Endothelial cell of umbilical vein (primary cell): ENCODE results near the gene HPSE2. TPM values are rescaled to one million over a fixed set of nuclear protein-coding genes. Genes with fewer than 3 reads are reported as not detected.

ENCODE experiments used
- BruUV-seq: library from RNA; stranded (reverse); fragments of 400-500 nt; replicated peaks from 2 replicates; lab custom pipeline; 2021; lab: Mats Ljungman, UMichigan
- CTCF ChIA-PET: fragments of 300-600, 350-600 bp; sonication (Branson Sonifier 250); formaldehyde crosslinking; loops from one replicate; lab custom pipeline; 2021; ENCODE audit warnings: antibody characterized with exemption, inconsistent platforms; lab: Charles Lee
- POLR2A ChIA-PET: fragments of 300-600, 350-600 bp; sonication (Branson Sonifier 250); formaldehyde crosslinking; loops from one replicate; lab custom pipeline; 2021; ENCODE audit warnings: antibody characterized with exemption, inconsistent platforms; lab: Charles Lee
- DNase-seq: peaks from one replicate; pipeline ENCODE4 v3.0.0-alpha.2; 2011; ENCODE audit warnings: low read depth, low spot score
- FAIRE-seq: peaks from 2 replicates; lab custom pipeline; 2011; peaks lifted over from hg19 to GRCh38; lab: Jason Lieb, UNC
- H2AFZ ChIP-seq: 2 replicates; pipeline ENCODE4 v1.6.0; 2012; ENCODE audit warnings: low read depth, low read length, control low read depth, inconsistent platforms
- H3K27ac ChIP-seq: 2 replicates; pipeline ENCODE4 v1.5.1; 2011; ENCODE audit warnings: low read depth, mild to moderate bottlenecking, control low read depth, low read length, moderate library complexity; ENCODE audit not compliant: insufficient read depth
- H3K27me3 ChIP-seq, 2 experiments: 2 replicates each; pipeline versions ENCODE4 v1.6.0 to v1.6.1; 2011; ENCODE audit warnings: low read length in 2 of 2, mixed read lengths in 1 of 2; ENCODE audit not compliant: control insufficient read depth in 2 of 2, insufficient read depth in 2 of 2
- H3K36me3 ChIP-seq, 2 experiments: 2 replicates in 1 of 2; 3 replicates in 1 of 2; pipeline ENCODE4 v1.5.1; 2011; ENCODE audit warnings: low read length in 2 of 2, mild to moderate bottlenecking in 1 of 2, moderate library complexity in 1 of 2; ENCODE audit not compliant: control insufficient read depth in 2 of 2, insufficient read depth in 2 of 2; ENCODE audit errors: extremely low read depth in 1 of 2
- H3K4me1 ChIP-seq: 3 replicates; pipeline ENCODE4 v1.5.1; 2011; ENCODE audit warnings: mild to moderate bottlenecking, low read length; ENCODE audit not compliant: control insufficient read depth, insufficient read depth; ENCODE audit errors: extremely low read depth
- H3K4me2 ChIP-seq: 2 replicates; pipeline ENCODE4 v1.6.1; 2011; ENCODE audit warnings: low read length, control low read depth, mixed read lengths; ENCODE audit not compliant: insufficient read depth
- H3K4me3 ChIP-seq, 3 experiments: fragments of 200-600 bp in 1 of 3; sonication (generic), shearing (Covaris generic) in 1 of 3; replicated peaks in 1 of 3; 2 replicates each; pipeline ENCODE4 v1.5.1; 2011 to 2016; ENCODE audit warnings: control low read depth in 3 of 3, low read length in 3 of 3, mild to moderate bottlenecking in 2 of 3, inconsistent platforms in 1 of 3, low read depth in 1 of 3, moderate library complexity in 1 of 3; ENCODE audit not compliant: insufficient read depth in 1 of 3
- H3K79me2 ChIP-seq: 2 replicates; pipeline ENCODE4 v1.6.0; 2012; ENCODE audit warnings: low read length, inconsistent platforms; ENCODE audit not compliant: control insufficient read depth, insufficient read depth
- H3K9ac ChIP-seq: replicated peaks from 2 replicates; pipeline ENCODE3; 2011; ENCODE audit warnings: low read length, control low read depth; ENCODE audit not compliant: insufficient read depth; ENCODE audit errors: extremely low read depth
- H3K9me1 ChIP-seq: replicated peaks from 3 replicates; pipeline ENCODE4 v1.6.0; 2011; ENCODE audit warnings: mild to moderate bottlenecking, low read length; ENCODE audit not compliant: control insufficient read depth, insufficient read depth; ENCODE audit errors: extremely low read depth
- H3K9me3 ChIP-seq: replicated peaks from 2 replicates; pipeline ENCODE4 v1.5.1; 2012; ENCODE audit warnings: low read length, inconsistent platforms; ENCODE audit not compliant: control insufficient read depth, insufficient read depth
- H4K20me1 ChIP-seq: replicated peaks from 2 replicates; pipeline ENCODE3; 2011; ENCODE audit warnings: mild to moderate bottlenecking, low read length; ENCODE audit not compliant: control insufficient read depth, insufficient read depth; ENCODE audit errors: extremely low read depth
- EZH2 ChIP-seq: IDR thresholded peaks from 2 replicates; pipeline ENCODE4 v1.6.1; 2012; ENCODE audit warnings: borderline replicate concordance, low read depth, mild to moderate bottlenecking, moderate library complexity, low read length, inconsistent platforms; ENCODE audit not compliant: severe bottlenecking
- FOS ChIP-seq: IDR thresholded peaks from 2 replicates; pipeline ENCODE4 v1.6.1; 2011; ENCODE audit warnings: mild to moderate bottlenecking, low read length, moderate library complexity, borderline replicate concordance; ENCODE audit not compliant: insufficient read depth
- GATA2 ChIP-seq: IDR thresholded peaks from 2 replicates; pipeline ENCODE4 v1.7.0; 2011; ENCODE audit warnings: low read depth, mild to moderate bottlenecking, moderate library complexity, mixed read lengths, low read length; ENCODE audit not compliant: insufficient read length, insufficient read depth
- JUN ChIP-seq: IDR thresholded peaks from 2 replicates; pipeline ENCODE4 v1.6.1; 2011; ENCODE audit warnings: borderline replicate concordance, low read depth; ENCODE audit not compliant: insufficient read length, insufficient read depth
- MYC ChIP-seq: IDR thresholded peaks from one replicate; pipeline ENCODE4 v1.6.1; 2011; ENCODE audit warnings: mild to moderate bottlenecking, low read depth, low read length
- POLR2A ChIP-seq: IDR thresholded peaks from 2 replicates; pipeline ENCODE4 v1.6.1; 2012; ENCODE audit warnings: low read depth, mild to moderate bottlenecking, control low read depth, low read length
- POLR2AphosphoS5 ChIP-seq: IDR thresholded peaks from 2 replicates; pipeline ENCODE4 v1.6.1; 2012; ENCODE audit warnings: low read depth, mild to moderate bottlenecking, control low read depth, low read length, moderate library complexity; ENCODE audit not compliant: insufficient read depth
- dilution Hi-C: fragments of 300-500 bp; cut with MboI; formaldehyde crosslinking; loops from one replicate; pipeline ENCODE4 v1.15.0; 2019; ENCODE audit warnings: low sequenced_read_pairs; ENCODE audit not compliant: extremely low pct_ligation_motif_present
- intact Hi-C: fragments of 100-400 bp; cut with micrococcal nuclease; formaldehyde crosslinking; loops from one replicate; pipeline ENCODE4 v1.10.0; 2022
- polyA plus RNA-seq, 4 experiments: library from polyadenylated mRNA; depleted of rRNA in 3 of 4; stranded (reverse) in 3 of 4; unstranded in 1 of 4; fragments of >200 nt; gene quantifications; 2 replicates each; pipeline versions ENCODE4 v1.2.1 to v1.2.3, GENCODE V29; 2011 to 2012; ENCODE audit warnings: missing spikeins in 1 of 4
- total RNA-seq: library from RNA; stranded (reverse); gene quantifications from 2 replicates; pipeline ENCODE4 v1.2.3, GENCODE V29; 2021
- TF ChIP-seq, protein P1 (sequence below), 2 donors: IDR thresholded peaks; 1 replicate in 1 of 2; 2 replicates in 1 of 2; pipeline ENCODE4 v1.5.1; 2011; ENCODE audit warnings: low read length in 2 of 2, mild to moderate bottlenecking in 2 of 2, moderate library complexity in 2 of 2, control low read depth in 1 of 2, inconsistent platforms in 1 of 2, low read depth in 1 of 2; ENCODE audit not compliant: insufficient read depth in 1 of 2; ENCODE audit errors: extremely low read depth in 1 of 2
- TF ChIP-seq, protein P2 (sequence below): IDR thresholded peaks from 2 replicates; pipeline ENCODE4 v1.6.1; 2011; ENCODE audit not compliant: insufficient read depth, insufficient read length

HPSE2 gene
- total and polyA plus RNA-seq, 2 donors (not counting 3 experiments of a cell fraction or from before 2014, with no cell fraction given) = not detected

DNA sequence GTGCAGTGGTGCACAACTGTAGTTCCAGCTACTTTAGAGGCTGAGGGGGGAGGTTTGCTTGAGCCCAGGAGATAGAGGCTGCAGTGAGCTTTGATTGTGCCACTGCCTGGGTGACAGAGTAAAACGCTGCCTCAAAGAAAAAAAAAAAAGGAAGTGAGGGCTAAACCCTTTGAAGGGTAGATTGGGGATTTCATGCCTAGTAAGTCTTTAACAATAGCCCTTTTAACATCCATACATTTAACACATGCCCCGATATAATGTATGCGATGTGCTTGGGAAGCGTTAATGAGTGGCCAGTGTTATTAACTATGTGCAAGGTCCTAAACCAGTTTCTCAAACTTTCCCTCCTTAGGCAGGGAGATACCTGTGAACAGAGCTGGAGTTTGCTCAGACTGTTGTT lies 559.8 kb downstream of the HPSE2 start:
- H4K20me1 ChIP-seq = no peaks in the 10 kb centered on the region
- no TSS peak for BruUV-seq
- H2AFZ ChIP-seq = no peak overlapping the region
- no peak for DNase-seq
- no peak overlapping the region for H3K4me2 ChIP-seq
- H3K36me3 ChIP-seq = no peaks in the 10 kb centered on the region
- H3K27ac ChIP-seq = no peak overlapping the region
- ChIA-PET POLR2A (no interaction called here), CTCF (interaction anchor here (1.3 kb wide), 1 partner anchor 209 kb away, joined by 3 read pairs; no protein-coding TSS in a partner anchor)
- no peak for FAIRE-seq
- dilution Hi-C loops = no loop called here
- H3K4me3 ChIP-seq = no peak overlapping the region
- no peak for TF ChIP-seq EZH2
- TF ChIP-seq MYC = no peak
- TF ChIP-seq FOS = no peak
- TF ChIP-seq, protein P1, sequence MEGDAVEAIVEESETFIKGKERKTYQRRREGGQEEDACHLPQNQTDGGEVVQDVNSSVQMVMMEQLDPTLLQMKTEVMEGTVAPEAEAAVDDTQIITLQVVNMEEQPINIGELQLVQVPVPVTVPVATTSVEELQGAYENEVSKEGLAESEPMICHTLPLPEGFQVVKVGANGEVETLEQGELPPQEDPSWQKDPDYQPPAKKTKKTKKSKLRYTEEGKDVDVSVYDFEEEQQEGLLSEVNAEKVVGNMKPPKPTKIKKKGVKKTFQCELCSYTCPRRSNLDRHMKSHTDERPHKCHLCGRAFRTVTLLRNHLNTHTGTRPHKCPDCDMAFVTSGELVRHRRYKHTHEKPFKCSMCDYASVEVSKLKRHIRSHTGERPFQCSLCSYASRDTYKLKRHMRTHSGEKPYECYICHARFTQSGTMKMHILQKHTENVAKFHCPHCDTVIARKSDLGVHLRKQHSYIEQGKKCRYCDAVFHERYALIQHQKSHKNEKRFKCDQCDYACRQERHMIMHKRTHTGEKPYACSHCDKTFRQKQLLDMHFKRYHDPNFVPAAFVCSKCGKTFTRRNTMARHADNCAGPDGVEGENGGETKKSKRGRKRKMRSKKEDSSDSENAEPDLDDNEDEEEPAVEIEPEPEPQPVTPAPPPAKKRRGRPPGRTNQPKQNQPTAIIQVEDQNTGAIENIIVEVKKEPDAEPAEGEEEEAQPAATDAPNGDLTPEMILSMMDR (IDR thresholded peaks at IDR 0.05; ENCODE audit: extremely low read depth in 1 of 2, insufficient read depth in 1 of 2, low read depth in 1 of 2, low read length in 2 of 2) = no peak
- no peak for TF ChIP-seq JUN
- TF ChIP-seq POLR2A = no peak
- TF ChIP-seq, protein P2, sequence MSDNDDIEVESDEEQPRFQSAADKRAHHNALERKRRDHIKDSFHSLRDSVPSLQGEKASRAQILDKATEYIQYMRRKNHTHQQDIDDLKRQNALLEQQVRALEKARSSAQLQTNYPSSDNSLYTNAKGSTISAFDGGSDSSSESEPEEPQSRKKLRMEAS = no peak
- no peak for TF ChIP-seq POLR2AphosphoS5
- TF ChIP-seq GATA2 = no peak
- H3K9me1 ChIP-seq = no peaks in the 10 kb centered on the region
- no peaks in the 10 kb centered on the region for H3K4me1 ChIP-seq
- H3K27me3 ChIP-seq = no peaks in the 10 kb centered on the region
- intact Hi-C loops = no loop called here
- H3K79me2 ChIP-seq = no peaks in the 10 kb centered on the region
- H3K9ac ChIP-seq = no peak overlapping the region
- no peaks in the 10 kb centered on the region for H3K9me3 ChIP-seq
